GM21576 (cell line): ENCODE data around the gene LPIN3.

Experiments
- ATAC-seq: cut with Tn5 transposase; IDR thresholded peaks from one replicate; pipeline ENCODE4 v1.9.1; 2021; ENCODE audit warnings: mild to moderate bottlenecking, moderate library complexity; ENCODE audit not compliant: unreplicated experiment

The LPIN3 gene

DNA sequence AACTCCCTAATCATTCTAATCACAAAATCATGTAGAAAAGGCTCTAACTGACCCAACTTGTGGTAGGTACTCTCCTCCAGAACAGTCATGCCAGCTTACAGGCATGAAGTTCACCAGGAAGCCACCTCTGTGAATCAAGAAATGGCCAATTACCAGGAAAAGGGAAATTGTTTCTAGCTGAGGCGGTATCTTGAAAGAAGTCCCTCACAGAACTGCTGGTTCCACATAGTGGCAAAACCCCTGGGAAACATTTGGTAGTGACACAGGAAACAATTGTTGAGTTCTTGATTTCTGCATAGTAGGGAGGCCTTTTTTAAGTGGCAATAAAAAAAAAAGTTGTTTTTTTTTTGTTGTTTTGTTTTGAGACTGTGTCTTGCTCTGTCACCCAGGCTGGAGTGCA, 19.6 kb upstream of the LPIN3 start:
- no peak for ATAC-seq

GRCh38 chr20:41327178-41327577, 13.4 kb upstream of the LPIN3 start:
- ATAC-seq = no peak

DNA sequence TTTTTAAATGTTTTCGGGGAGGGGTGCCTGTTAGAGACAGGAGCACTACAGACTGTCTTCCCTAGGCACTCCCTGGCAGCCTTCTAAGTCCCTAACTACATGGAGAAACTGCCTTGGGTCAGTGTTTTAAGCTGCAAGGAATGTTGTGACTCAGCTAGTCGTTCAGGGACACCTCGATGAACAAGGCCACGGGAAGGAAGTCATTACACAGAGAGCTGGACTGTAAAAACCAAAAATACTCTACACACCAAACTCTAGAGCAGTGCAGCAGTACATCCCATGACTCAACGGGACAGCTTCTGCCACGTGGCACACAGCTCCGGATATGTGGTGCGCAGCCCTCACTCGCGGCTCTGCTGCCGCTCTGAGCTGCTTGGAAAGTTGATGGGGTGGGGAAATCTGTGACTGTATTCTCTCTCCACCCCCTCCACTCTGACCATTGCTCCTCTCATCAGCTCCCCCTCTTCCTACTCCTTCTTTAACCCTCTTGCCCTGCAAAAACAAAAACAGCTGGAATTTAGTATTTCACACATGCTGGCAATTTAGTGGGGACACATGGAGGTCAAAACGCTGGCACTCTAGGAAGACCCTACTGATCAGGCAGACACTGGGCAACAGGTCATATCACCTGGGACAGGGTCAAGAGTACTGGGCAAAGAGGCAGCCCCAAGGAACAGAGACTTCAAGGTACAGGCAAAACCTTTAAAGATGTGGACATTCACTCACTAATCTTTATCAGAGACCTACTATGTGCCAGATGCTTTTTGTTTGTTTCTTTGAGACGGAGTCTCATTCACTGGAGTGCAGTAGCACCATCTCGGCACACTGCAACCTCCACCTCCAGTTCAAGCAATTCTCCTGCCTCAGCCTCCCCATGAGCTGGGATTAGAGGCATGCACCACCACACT, 10.9 kb upstream of the LPIN3 start:
- ATAC-seq = no peak

- no peak for ATAC-seq
Observed at GRCh38 chr20:41330343-41330720, 10.3 kb upstream of the LPIN3 start.

DNA sequence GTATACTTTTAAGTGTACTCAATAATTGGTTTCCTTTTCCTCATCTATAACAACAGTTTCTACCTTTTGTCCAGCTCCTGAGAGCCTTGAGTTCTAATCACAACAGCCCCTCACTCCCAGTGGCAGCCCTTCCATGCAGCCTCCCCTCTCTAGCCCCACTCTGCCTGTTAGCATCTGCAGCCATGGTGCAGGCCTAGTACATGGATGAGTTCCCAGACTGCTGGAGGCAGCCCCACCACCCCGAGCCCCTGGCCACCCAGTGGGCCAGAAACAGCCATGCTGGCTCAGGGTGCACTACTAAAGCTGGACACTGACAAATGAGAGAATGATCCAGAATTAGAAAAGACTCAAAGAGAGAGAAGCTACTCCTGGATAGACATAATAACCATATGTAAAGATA, 9.7 kb upstream of the LPIN3 start:
- no peak for ATAC-seq

- no peak for ATAC-seq
Observed at GRCh38 chr20:41331731-41332130, 8.9 kb upstream of the LPIN3 start.

- ATAC-seq = no peak
Observed at GRCh38 chr20:41334036-41334435, 6.6 kb upstream of the LPIN3 start.

GRCh38 chr20:41334443-41335421, 5.9 kb upstream of the LPIN3 start:
- ATAC-seq = no peak

- no peak for ATAC-seq
Observed at GRCh38 chr20:41335591-41335990, 5.0 kb upstream of the LPIN3 start.

DNA sequence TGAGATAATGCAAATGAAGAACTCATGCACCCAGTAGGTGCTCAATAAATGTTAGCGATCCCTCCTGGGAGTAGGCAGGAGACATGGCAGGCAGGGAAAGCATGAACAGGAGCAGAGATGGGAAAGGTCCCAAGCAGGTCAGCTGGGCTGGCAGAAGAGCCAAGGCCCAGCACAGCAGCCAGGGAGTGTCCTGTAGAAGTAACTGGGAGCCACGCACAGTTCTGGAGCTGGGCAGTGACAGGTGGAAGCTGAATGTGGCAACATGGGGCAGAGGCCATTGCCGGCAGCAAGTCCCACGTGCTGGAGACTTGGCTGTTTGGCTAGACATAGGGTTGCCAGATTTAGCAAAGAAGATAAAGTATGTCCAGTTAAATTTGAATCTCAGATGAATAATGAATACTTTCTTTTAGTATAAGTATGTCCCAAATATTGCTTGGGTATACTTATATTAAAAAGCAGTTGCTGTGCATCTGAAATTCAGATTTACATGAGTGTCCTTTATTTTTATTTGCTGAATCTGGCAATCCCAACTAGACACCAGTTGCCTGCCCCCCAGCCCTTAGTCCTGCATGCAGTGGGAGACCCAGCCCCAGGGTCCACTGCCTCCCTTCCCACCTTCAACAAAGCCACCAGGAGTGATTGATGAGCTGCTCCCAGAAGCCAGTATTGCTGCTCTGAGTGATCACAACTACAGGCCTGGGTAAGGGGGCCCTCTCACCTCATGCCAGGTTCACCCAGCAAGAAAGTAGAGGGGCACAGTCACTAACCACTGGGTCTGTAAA, 3.7 kb upstream of the LPIN3 start:
- ATAC-seq = no peak

GRCh38 chr20:41339957-41340326, 679 bp upstream of the LPIN3 start:
- no peak for ATAC-seq

- no peak for ATAC-seq
Observed at GRCh38 chr20:41342474-41343464, 2.1 kb downstream of the LPIN3 start.

DNA sequence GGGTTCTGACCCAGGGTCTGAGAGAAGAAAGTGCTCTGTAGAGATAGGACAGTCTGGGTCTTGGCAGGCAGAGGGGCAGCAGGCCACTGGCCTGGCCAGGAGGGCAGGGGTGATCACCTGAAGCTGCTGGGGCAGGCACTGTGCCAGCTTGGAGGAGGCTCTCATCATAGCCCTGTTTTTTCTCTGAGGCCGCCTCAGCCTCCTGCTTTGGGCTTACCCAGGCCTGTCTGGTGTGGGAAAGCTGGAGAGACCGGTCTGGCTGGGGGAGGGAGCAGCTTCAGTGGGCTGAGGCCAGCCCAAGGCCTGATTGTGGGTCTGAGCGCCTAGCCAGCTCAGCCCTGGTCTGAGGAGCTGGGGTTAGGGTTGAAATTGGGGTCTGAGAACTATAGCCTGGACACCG, 3.9 kb downstream of the LPIN3 start:
- ATAC-seq = no peak

GRCh38 chr20:41344938-41345728, 4.5 kb downstream of the LPIN3 start:
- no peak for ATAC-seq

DNA sequence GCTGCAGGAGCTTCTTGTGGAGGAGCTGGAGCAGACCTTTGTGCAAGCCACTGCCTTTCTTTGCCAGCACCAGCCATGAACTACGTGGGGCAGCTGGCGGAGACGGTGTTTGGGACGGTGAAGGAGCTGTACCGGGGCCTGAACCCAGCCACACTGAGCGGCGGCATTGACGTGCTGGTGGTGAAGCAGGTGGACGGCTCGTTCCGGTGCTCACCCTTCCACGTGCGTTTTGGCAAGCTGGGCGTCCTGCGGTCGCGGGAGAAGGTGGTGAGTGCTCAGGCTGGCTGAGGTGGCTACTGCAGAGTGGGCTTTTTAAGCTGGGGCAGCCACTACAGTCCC, 5.1 kb downstream of the LPIN3 start:
- ATAC-seq = no peak

DNA sequence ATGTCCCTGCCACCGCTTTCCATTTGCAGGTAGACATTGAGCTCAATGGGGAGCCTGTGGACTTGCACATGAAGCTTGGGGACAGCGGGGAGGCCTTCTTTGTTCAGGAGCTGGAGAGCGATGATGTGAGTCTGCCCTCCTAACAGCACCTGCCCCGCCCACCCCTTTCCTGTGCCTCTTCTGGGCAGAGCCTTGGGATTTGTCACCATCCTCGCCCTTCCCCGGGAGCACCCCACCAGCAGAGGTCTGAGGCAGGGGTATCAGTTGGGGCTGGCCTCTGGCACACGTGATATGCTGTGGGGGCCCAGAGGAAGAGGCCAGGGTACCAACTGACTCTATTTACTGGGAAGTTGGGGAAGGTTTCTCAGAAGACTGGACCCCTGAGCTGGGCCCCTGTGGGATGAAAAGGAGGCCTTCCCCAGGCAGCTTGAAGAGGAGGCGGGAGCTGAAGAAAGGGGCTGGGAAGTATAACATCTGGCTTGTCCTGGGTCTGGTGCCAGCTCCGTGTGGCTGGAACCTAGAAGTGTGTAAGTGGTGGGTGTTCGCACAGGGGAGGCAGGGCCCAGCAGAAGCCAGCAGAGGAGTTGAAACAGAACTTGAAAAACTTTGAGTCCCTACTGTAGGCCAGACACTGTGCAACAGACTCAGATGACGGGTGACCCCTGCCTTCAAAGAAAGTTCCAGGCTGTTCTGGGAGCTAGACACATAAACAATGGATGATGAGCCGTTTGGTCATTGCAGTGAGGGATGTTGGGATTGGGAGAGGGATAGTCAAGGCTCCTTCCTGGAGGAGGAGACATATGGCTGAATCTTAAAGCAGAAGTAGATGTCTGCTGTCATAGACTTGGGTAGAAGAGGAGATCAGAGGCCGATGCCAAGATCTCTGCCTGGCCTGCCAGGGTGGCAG, 7.2 kb downstream of the LPIN3 start:
- ATAC-seq = no peak

- no peak for ATAC-seq
Observed at GRCh38 chr20:41348430-41349172, 8.0 kb downstream of the LPIN3 start.
